ENCODE results near the gene HERC2.

DNA sequence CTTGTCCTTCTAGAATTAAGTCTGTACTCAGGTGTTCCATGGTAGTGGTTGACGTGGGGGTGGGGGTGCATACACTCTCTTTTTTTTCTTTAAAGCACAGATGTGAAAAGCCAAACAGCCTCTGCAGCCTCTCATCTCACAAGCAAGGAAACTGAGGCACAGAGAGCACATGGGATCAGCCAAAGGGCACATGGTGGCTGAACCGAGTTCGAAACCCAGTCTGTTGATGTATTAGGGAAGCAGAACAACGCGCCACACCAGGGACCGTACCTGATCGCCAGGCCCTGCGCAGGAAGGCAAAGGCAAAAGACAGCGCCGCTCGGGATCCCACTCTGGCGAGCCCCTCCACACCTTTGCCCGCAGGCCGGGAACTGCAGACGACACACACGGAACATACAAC, 47.3 kb downstream of the HERC2 start:
- TF ChIP-seq CTCF (IDR thresholded peaks at IDR 0.05) (no peak), POLR2A (IDR thresholded peaks at IDR 0.05) (no peak)
